SU-DHL-6 (cell line): Measurements from ENCODE around the gene CASP10.

Source experiments
- CTCF ChIP-seq: fragments of 200-600 bp; sonication (generic); IDR thresholded peaks from one replicate; pipeline ENCODE4 v1.5.1; 2017; ENCODE audit warnings: antibody characterized with exemption, mild to moderate bottlenecking, low read length, moderate library complexity; ENCODE audit not compliant: insufficient read depth, poor library complexity, severe bottlenecking
- EZH2phosphoT487 ChIP-seq: fragments of 200-600 bp; sonication (generic), shearing (Covaris generic); conservative IDR thresholded peaks from 2 replicates; pipeline ENCODE4 v1.6.1; 2018; ENCODE audit warnings: mild to moderate bottlenecking, antibody characterized with exemption, low read length, moderate library complexity, mixed read lengths

- TF ChIP-seq EZH2phosphoT487 (no peak), CTCF (no peak)
These were observed 31.6 kb upstream of the CASP10 start for GRCh38 chr2:201151127-201151981.
